GM19035 (cell line): ENCODE results near the gene ABHD16A.
A peak's percentile ranks its signal among the peaks of the same experiment; 100 is the strongest.

Source experiments
- ATAC-seq: cut with Tn5 transposase; IDR thresholded peaks from one replicate; pipeline ENCODE4 v1.9.1; 2021; ENCODE audit not compliant: unreplicated experiment

ABHD16A gene

DNA sequence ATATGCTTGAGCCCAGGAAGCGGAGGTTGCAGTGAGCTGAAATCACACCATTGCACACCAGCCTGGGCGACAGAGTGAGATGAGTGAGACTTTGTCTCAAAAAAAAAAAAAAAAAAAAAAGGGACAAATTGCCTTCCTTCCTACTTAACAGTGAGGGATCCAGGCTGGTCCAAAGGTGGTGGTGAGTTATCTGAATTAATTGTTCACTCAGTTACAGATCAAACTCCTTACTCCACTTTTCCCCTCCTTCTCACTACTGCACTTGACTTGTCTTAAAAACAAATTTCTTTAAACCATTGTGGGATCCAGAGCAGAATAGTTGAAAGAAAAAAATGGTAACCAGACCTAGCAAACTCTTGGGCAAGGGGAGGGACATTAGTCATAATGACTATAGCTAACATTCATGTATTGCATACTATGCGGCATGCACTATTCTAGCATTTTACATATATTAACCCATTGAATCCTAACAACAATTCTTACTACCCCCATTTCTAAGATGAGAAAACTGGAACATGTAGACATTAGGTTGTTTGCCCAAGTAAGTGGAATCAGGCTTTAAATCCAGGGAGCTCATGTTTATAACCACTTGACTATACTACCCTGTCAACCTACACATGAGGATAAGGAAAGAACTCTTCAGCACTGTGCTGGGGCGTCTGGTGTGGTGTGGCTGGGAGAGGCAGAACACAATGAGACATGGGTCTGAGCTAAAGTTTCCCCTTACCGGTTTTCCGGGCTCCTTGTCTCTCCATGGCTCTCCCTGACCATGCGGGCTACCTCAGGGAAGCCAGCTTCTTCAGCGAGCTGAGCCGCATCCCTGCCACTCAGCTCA lies 39.8 kb downstream of the ABHD16A start:
- no peak for ATAC-seq

DNA sequence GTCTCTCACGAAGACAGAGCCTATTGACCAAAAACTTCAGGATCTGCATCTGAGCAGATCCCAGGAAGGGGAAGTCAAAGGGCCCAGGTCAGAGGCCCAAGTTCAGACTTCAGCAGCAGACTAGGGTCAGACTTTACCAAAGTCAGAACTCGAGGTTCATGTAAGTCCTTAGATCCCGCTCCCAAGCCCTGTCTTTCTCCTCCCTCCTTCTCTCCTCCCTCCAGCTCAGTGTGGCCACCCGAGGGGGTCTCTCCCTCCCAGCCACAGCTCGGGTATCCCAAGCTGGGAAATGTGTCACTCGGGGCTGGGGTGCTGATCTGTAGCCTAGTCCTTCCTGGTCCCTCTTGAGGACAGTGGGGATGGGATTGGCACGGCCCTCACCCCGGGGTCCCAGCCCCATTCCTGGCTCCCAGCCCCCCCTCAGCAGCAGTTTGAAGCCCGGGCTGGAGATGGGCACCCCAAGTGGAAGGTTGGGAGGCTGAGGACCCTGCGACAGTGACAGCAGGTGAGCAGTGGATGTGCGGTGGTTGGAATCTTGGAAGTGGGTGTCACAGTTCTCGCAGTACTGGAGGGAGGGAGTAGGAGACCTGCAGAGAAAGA lies 40.9 kb downstream of the ABHD16A start:
- no peak for ATAC-seq

DNA sequence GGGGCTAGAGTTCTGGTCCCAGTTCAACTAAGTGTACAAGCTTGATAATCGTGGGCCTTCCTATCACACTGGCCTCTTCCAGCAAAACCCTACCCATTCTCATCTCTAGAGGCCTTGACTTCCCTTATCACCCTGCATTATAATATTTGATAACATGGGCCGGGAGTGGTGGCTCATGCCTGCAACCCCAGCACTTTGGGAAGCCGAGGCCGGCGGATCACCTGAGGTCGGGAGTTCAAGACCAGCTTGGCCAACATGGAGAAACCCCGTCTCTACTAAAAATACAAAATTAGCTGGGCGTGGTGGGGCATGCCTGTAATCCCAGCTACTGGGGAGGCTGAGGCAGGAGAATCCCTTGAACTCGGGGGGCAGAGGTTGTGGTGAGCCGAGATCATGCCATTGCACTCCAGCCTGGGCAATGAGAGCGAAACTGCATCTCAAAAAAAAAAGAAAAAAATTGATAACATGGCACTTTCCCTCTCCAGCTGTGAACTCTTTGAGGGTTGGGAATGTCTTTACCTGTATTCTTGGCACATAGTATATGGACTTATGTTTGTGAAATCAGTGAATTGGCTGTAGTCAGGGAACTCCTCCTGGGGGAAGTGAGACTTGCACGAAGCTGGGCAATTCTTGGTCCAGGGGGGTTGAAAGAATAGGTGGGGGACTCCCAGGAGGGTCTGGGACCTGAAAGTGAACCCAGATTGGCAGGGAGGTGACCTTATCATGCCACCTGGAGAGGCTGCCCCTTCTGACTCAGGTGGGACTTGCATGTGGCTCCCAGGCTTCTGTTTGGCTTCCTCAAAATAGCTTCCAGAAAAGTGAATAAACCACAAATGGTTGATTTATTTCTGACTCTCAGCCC lies 41.6 kb downstream of the ABHD16A start:
- no peak for ATAC-seq

DNA sequence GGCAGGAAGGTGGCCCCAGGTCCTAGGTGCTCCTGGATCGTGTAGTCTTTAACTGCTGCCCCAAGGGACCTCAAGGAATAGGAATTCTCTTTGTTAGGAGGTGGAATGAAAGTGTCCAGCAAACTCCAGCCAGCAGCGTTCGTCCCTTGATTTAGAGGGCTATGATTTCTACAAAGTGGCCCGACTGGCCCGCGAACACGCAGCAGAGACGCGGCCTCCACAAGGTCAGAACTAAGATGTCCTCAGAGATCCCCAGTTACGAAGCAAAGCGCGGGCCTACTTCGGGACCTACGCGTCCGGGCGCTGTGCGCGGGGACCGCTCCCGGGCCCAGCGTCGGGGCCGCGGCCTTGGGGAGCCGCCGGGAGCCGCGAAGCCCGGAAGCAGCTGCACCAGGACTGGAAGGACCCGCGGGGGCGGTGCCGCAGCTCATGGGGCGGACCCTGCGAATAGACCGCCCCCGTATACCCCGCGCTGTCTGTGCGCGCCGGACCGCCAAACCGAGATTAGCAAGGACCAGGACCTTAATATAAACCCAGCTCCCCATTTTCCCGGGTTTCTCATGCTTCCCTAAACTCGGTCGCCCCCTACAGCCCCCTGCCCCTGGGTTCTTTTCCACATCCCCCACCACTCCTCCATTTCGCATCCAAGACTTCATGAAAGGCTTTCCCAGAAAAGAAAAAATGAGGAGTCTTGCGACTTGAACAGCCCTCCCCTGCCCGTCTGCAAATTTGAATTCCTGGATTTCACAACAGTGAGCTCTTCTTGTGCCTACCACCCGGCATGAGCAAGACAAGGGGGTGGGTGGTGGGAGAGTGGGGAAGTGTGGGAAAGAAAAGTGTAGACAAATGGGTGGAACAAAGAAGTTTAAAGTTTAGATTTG lies 42.5 kb downstream of the ABHD16A start, which contains the start of gene C6orf47:
Gene C6orf47 (minus strand): TSS at position 398 of the 881 bp plus-strand sequence. CDS start 831 bp downstream, outside the sequence.
- peak; percentile 44 for ATAC-seq

DNA sequence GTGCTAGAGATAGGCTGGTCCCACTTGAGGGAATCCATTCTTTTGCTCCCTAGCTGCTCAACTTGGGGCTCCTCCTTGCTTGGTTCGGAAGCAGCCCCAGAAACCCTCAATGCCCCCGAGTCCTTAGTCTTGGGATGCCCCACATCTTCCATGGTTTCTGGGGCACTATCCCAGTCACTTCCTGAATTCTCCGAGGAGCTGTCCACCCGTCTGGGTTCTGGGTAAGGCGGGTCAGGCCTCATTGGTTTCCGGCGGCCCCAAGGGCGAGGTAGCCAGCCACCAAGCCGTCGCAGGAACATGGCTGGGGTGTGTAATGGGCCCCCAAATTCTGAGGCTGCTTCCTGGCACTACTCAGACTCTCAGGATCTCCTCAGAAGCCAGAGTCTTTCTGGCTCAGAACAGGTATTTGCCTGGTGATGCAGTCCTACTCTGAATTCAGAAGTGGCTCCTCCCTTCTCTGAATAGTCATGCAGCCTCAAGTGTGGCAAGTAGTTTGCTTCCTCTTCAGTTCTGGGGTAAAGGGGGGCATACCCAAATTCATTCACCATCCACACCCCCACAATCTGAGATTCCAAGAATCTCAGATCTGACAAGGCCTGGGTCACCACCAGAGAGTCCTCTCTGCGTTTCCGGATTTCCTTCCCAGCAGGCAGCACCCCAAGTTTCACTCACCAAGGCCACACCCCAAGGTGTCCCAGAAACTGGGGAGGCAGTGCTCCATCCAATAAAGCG lies 43.3 kb downstream of the ABHD16A start:
- peak; percentile 9 for ATAC-seq

DNA sequence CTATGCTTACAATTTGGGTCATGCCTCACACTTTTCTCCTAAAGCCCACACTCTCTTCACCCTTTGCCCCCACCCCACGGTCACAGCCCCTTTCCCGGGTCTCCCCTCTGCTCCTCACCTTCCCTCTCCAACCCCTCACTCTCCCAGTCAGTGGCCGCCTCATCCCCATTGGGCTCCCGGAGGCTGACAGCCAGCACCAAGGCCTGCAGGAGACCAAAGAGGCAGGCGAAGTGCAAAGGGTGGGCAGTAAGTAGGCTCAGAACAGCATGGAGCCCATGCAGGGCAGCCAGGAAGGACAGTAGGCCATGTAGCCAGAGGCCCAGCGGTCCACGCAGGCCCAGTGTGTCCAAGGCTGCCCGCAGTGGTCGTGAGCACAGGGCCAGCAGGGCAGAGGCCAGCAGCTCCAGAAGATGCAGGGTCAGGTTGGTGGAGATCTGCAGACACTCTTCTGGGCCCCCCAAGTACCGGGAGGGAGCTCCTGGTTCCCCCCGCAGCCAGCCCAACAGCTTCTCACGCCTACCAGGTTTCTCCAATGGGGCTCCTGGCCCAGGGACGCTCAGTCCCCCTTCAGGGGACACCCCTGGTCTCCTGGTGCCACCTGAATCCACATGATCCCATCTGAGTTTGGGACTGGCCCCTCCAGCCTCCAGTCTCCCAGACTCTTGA lies 44.0 kb downstream of the ABHD16A start:
- ATAC-seq: no peak

GRCh38 chr6:31658158-31658688 lies 44.9 kb downstream of the ABHD16A start:
- no peak for ATAC-seq

DNA sequence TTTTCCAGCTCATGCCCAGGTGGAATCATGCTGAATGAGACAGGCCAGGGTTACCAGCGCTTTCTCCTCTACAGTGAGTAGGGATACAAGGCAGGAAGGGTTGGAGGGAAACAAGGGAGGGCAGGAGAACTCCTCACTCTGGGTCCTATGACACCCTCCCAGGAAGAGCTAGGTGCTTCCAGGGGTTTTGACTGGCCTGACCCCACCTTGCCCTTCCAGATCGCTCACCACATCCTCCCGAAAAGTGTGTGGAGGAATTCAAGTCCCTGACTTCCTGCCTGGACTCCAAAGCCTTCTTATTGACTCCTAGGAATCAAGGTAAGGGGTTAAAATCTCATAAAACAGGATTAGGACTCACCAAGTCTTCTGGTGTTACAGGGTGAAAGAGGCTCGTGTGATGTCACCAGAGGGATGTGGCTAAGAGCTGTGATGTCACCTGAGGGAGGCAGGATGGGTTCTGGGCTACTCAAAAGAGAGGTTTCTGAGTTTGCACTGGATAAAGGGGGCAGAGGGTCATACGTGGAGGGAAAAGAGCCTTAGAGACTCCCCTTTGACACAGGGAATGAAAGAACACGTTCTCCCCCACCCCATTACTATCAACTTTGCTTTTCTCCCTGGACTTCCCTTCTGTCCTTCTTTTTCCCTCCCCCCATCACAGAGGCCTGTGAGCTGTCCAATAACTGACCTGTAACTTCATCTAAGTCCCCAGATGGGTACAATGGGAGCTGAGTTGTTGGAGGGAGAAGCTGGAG lies 45.5 kb downstream of the ABHD16A start:
- no peak for ATAC-seq

DNA sequence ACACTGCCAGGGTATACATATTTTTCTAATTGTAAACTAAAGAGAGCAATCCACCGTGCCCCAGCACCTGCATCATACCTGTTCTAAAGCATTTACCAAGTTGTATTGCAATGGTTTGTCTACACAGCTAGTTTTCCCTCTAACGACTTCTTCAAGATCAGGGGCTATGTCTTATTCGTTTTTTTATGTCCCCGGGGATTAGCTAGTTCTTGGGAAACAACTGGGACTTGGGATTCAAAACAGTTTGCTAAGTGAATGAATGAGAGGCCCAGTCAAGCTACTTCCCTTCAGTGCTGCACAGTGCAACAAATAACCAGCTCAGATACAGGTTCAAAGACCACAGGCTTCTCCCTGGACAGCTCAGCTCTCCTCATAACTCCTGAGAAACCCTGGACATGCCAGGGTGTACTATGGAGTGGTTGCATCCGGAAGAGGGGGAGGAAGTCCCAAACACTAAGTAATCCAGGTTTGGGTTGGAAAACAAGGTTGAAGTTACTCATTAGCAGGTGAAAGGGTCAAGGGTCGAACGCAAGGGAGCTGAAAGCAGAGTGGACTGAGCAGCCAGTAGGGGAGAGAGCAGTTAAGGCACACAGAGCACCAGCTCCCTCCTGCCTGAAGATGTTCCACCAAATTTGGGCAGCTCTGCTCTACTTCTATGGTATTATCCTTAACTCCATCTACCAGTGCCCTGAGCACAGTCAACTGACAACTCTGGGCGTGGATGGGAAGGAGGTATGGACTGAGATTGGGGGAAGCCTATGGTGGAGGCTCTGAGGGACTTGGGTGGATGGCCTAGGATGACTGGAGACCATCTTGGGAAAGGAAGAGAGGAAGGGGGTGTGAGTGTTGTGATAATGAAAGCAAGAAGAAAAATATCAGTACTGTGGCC lies 47.5 kb downstream of the ABHD16A start, which contains the start of gene APOM:
Gene APOM (plus strand): TSS at position 546 of the 889 bp plus-strand sequence. CDS start 73 bp downstream, at position 619.
- no peak for ATAC-seq

- no peak for ATAC-seq
These were observed 48.4 kb downstream of the ABHD16A start for GRCh38 chr6:31654574-31655348.

DNA sequence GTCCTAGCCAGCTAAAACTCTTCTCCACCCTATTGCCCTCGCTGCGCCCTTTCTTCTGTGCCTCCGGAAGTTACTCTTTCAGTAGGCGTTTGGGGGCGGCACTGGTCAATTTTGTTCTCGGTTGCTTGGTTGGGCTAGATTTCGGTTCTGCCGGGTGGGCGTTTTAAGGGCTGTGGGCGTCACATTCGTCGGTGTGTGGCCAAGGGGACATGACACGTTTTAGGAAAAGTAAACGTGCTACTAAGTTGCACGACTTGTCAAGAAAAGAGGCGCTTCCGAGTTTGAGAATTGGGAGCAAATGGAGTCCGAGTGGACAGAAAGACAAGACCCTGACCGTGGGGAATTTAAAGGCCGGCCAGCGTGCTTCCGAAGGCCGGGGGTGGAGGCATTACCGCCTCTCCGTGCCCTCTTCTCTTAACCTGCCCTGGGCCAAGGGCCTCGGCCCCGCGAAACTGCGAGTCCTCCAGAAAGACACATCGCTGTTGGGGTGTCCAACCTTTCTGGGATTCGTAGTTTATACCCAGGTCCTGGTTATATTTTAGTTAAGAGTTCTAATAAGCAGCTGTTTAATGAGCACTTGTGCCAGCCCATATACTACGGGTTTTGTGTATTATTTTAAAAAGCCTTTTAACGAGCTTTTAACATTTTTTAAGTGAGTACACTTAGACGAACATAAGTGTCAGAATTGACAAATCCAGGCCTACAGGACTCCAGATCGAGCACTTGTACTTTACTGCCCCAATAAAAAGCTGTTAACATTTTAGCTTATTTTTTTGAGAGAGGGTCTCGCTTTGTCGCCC lies 50.0 kb downstream of the ABHD16A start:
- ATAC-seq: peak; percentile 59

- peak; percentile 19 for ATAC-seq
These were observed 51.4 kb downstream of the ABHD16A start for GRCh38 chr6:31651602-31652191.

DNA sequence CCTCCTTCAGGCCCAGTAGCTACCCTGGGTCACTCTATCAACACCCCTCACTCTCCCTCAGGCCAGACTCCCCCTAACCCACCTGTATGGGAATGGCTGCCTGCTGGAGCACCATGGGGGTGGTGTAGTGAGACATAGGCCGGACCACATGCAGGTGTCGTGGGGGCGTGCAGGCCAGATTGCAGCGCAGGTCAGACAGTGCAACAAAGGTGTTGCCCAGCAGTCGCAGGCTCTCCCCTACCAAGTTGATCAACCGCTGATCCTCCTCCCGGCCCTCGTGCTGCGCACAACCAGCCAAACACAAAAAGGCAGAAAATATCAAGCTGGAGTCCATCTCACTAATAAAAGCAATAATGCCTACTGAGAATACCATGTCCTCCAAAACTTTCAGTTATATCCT lies 57.8 kb downstream of the ABHD16A start:
- ATAC-seq: no peak

GRCh38 chr6:31643818-31644454 lies 59.2 kb downstream of the ABHD16A start:
- no peak for ATAC-seq
